Stomach (tissue), 19 donors: ENCODE data around the gene TCTN2. TPM values are rescaled to one million over a fixed set of nuclear protein-coding genes. Genes with fewer than 3 reads are reported as not detected.

Experiments
- DNase-seq, 2 donors: peaks; one replicate each; pipeline versions ENCODE4 v3.0.0 to v3.0.0-alpha.2; 2013 to 2019
- H3K27ac ChIP-seq, 5 donors: fragments of 200-600 bp in 4 of 5; sonication (generic) in 4 of 5; one replicate each; pipeline ENCODE4 v1.5.1; 2013 to 2019; ENCODE audit warnings: mild to moderate bottlenecking in 1 of 5, moderate library complexity in 1 of 5
- H3K27me3 ChIP-seq, 3 donors: fragments of 200-600 bp; sonication (generic); one replicate each; pipeline ENCODE4 v1.5.1; 2017 to 2019; ENCODE audit warnings: mixed run types in 1 of 3
- H3K36me3 ChIP-seq, 4 donors: fragments of 200-600 bp; sonication (generic); 1 replicate in 3 of 4; 2 replicates in 1 of 4; pipeline ENCODE4 v1.5.1; 2016 to 2019
- H3K4me1 ChIP-seq, 4 donors: fragments of 200-600 bp; sonication (generic); one replicate each; pipeline ENCODE4 v1.5.1; 2016 to 2019
- H3K4me3 ChIP-seq, 4 donors: fragments of 200-600 bp; sonication (generic) in 3 of 4; one replicate each; pipeline ENCODE4 v1.5.1; 2016 to 2019; ENCODE audit warnings: mild to moderate bottlenecking in 1 of 4
- H3K9me3 ChIP-seq, 4 donors: fragments of 200-600 bp; sonication (generic); one replicate each; pipeline ENCODE4 v1.5.1; 2016 to 2019
- EP300 ChIP-seq: sonication (generic); formaldehyde crosslinking; IDR thresholded peaks from one replicate; pipeline ENCODE4 v1.6.1; 2017; ENCODE audit warnings: antibody characterized with exemption
- POLR2A ChIP-seq, 4 donors: fragments of 450-650 bp; IDR thresholded peaks; one replicate each; pipeline ENCODE4 v1.6.1; 2016; ENCODE audit warnings: antibody characterized with exemption in 4 of 4, control low read depth in 2 of 4, mild to moderate bottlenecking in 1 of 4, moderate library complexity in 1 of 4
- POLR2AphosphoS5 ChIP-seq, 3 donors: sonication (generic); formaldehyde crosslinking; IDR thresholded peaks; one replicate each; pipeline ENCODE4 v1.6.1; 2016; ENCODE audit warnings: antibody characterized with exemption in 3 of 3
- WGBS, 5 donors: extraction: QIAGEN DNeasy Blood & Tissue Kit in 3 of 5; methylation state at CpG; one replicate each; pipeline versions ENCODE4 v1.1.5 to v1.1.7; 2013 to 2018; 5-methylcytosine and 5-hydroxymethylcytosine counted together
- intact Hi-C: fragments of 100-400 bp; cut with DNase I; formaldehyde crosslinking; loops from one replicate; pipeline ENCODE4 v1.15.1; 2023; ENCODE audit warnings: low total_unique reads
- long read RNA-seq, 10 donors: transcript quantifications; one replicate each; lab custom pipeline, GENCODE V29; 2026
- polyA plus RNA-seq, 3 donors: library from polyadenylated mRNA; stranded (reverse); fragments of 200-250 nt; gene quantifications; one replicate each; pipeline ENCODE4 v1.2.3, GENCODE V29; 2013
- total RNA-seq, 5 donors: library from RNA; depleted of rRNA; stranded (reverse); fragments of >200 nt; gene quantifications; one replicate each; pipeline versions ENCODE4 v1.1.0 to v1.2.3, GENCODE V29; 2014 to 2016
- TF ChIP-seq, protein P1 (sequence below), 7 experiments: fragments of 450-650 bp in 4 of 7; fragments of 200-600 bp in 3 of 7; sonication (generic) in 3 of 7; IDR thresholded peaks; one replicate each; pipeline ENCODE4 v1.5.1; 2016 to 2019; ENCODE audit warnings: antibody characterized with exemption in 7 of 7, control low read depth in 2 of 7, mild to moderate bottlenecking in 1 of 7
- donor health status: healthy with polysubstance abuse.
- donor health status: Bipolar disorder and iron deficiency.
- donor health status: healthy.

The TCTN2 gene
- total RNA-seq (10 to 100 TPM in 3 of 5 donors, 1 to 10 TPM in 2; 1.2 to 24.1 (median 17.1) TPM), polyA plus RNA-seq (1 to 10 TPM; 2.1 to 2.8 (median 2.8) TPM)
- long read RNA-seq, donor 1, partial matches to known transcripts = 0 of 1 reads
- long read RNA-seq, donor 1, other reads (novel, unspliced or antisense) = 0 of 1 reads
- long read RNA-seq, donor 2 = 0 reads
- long read RNA-seq, donor 3 = 0 reads
- long read RNA-seq, donor 4 = 0 reads
- long read RNA-seq, donor 5, partial matches to known transcripts = 0 of 1 reads
- long read RNA-seq, donor 5, other reads (novel, unspliced or antisense) = 0 of 1 reads
- long read RNA-seq, donor 6 = 0 reads
- long read RNA-seq, donor 7 = 0 reads
- long read RNA-seq, donor 8 = 0 reads
- long read RNA-seq, donor 9 = 0 reads
- long read RNA-seq, donor 10 = 0 reads

DNA sequence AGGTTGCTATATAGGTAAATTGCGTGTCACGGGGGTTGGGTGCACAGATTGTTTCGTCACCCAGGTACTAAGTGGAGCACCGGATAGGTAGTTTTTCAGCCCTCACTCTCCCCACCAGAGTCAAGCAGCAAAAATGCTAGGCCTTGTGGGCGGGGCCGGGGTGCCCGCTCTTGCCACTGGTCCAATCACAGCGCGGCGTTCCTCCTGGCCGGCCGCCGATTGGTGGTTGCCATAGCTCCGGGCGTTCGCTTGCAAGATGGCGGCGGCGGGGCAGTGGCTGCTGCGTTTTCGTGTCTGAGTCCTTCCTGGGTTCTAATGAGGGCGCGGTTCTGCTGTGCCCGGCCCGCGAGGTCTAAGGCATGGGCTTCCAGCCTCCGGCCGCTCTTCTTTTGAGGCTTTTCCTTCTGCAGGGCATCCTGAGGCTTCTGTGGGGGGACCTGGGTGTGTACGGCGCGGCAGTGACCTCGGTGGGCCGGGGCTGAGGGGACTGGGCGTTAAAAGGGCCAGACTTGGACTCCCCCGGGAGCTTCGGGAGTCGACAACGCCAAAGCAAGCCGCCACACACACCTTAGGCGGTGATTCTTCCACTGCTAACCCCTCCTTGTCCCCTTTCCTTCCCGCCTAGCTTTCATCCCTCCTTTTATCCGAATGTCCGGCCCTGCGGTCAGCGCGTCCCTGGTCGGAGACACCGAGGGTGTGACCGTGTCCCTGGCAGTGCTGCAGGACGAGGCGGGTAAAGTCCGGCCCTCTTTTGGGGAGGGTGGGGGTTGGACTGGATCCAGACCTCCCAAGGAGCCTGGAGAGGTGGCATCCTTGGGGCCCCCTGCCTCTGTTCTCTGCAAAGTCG is at the start of gene TCTN2:
Gene TCTN2, plus strand, starts transcription at position 232 of the 847 bp plus-strand sequence. Its CDS starts 128 bp downstream, at position 360.
- Histone ChIP-seq H3K36me3 (peaks cover 10 to 28% (median 26%) of the 10 kb centered on the region in 4 donors), H3K9me3 (no peaks in the 10 kb centered on the region), H3K27ac (peak within 1 kb of the TSS in 3 of 5 donors; percentile 16 to 78 (median 52)), H3K4me1 (peaks cover 8 to 20% (median 13%) of the 10 kb centered on the region in 4 donors), H3K4me3 (peak within 1 kb of the TSS; percentile 74 to 99 (median 88)), H3K27me3 (no peaks in the 10 kb centered on the region)
- peak; percentile 97 for DNase-seq
- WGBS, 5 donors = 1 to 2% (median 1%) methylated on average over 24 to 53 of the region's 53 CpGs
- intact Hi-C loops = no loop called here
- no peak for TF ChIP-seq POLR2A (IDR thresholded peaks at IDR 0.05)
- peak in 1 of 3 donors; percentile 54 for TF ChIP-seq POLR2AphosphoS5 (IDR thresholded peaks at IDR 0.05)

DNA sequence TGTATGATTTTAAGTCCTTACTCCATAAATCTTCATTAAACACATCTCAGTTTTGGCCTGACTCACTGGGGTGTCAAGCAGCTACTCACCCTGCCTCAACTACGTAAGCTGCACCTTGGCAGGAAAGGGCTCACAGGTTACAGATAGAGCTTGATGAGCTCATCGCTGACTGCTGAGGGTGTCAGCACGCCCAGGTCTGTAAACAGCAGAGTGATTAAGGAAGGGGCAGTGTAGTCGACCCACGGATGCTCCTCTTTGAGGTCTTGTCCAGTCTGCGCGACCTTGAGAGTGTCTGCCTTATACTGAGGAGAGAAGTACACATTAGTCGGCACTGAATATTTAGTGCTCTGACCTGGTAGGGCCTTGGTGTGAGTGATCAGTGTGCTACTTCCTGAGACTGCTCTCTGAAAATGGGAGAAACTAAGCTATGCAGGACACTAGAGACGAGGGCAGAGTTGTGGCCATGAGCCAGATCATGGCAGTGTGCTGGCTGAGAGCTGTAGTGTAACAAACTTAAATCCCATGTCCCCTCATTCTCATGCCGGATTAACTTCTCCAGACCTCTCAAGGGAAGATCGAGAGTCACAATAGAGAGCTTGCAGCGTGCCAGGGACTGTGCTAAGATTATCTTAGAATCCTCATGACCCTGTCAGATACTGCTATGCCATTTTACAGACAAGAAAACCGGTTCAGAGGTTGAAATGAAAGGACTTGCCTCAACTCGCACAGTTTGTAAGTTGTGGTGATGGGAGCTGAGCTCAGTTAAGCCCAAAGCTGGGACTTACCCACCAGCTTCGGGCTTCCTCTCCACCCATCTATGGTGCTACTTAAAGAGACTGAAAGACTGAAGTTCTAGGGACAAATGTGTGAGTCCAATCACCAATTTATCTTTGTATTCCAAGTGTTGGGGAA is 49.0 kb upstream of the TCTN2 start:
- Histone ChIP-seq H3K27ac (no peak overlapping the region), H3K4me1 (no peaks in the 10 kb centered on the region), H3K27me3 (no peaks in the 10 kb centered on the region), H3K4me3 (no peak overlapping the region), H3K9me3 (no peaks in the 10 kb centered on the region), H3K36me3 (peaks cover 83 to 98% (median 98%) of the 10 kb centered on the region in 4 donors)
- DNase-seq = no peak
- TF ChIP-seq EP300 = no peak
- no peak for TF ChIP-seq POLR2A (IDR thresholded peaks at IDR 0.05)
- TF ChIP-seq, protein P1, sequence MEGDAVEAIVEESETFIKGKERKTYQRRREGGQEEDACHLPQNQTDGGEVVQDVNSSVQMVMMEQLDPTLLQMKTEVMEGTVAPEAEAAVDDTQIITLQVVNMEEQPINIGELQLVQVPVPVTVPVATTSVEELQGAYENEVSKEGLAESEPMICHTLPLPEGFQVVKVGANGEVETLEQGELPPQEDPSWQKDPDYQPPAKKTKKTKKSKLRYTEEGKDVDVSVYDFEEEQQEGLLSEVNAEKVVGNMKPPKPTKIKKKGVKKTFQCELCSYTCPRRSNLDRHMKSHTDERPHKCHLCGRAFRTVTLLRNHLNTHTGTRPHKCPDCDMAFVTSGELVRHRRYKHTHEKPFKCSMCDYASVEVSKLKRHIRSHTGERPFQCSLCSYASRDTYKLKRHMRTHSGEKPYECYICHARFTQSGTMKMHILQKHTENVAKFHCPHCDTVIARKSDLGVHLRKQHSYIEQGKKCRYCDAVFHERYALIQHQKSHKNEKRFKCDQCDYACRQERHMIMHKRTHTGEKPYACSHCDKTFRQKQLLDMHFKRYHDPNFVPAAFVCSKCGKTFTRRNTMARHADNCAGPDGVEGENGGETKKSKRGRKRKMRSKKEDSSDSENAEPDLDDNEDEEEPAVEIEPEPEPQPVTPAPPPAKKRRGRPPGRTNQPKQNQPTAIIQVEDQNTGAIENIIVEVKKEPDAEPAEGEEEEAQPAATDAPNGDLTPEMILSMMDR (IDR thresholded peaks at IDR 0.05) = no peak
- 78 to 86% (median 83%) methylated on average over 14 to 15 of the region's 15 CpGs for WGBS, 5 donors
- intact Hi-C loops = no loop called here

DNA sequence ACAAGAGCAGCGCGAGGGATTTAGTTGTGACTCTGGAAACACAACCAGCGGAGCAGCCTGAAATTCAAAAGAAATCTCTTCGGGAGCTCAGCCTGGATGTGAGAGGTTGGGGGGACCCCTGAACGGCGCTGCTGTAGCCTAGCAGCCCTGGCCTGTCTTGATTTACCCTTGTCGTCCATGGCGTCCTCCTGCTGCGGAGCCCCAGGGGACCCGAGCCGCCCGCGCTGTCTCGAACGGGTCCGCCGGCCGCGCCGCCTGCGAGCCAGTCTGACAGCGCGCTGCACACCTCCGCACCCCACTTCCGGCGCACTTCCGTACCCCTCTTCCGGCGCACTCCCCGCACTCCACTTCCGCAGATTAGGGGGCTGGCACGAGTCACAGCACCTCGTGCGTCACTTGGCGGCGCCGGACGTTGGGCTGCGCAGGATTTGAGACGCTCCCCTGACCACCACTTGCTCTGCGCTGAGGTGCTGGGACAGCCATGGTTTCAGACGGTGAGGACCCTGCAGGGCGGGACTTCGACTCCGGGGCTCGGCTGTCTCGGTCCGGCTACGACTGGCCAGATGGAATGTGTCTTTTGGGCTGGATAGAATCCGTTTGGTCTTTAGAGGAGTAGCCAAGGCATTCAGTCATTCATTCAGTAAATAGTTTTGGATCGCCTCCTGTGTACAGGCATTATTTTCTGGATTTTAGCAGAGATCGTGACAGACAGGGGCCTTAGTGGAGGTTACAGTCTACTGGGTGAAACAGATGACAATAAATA is 37.4 kb upstream of the TCTN2 start, which contains the start of the genes EIF2B1 and GTF2H3:
Gene EIF2B1, minus strand, starts transcription at position 308 of the 763 bp plus-strand sequence. Its CDS starts 129 bp downstream, at position 179.
Gene GTF2H3, plus strand, starts transcription at position 451 of the 763 bp plus-strand sequence. Its CDS starts 31 bp downstream, at position 482.
- DNase-seq = peak; percentile 97 to 99
- Histone ChIP-seq H3K9me3 (no peaks in the 10 kb centered on the region), H3K27me3 (no peaks in the 10 kb centered on the region), H3K4me3 (peak within 1 kb of the TSS; percentile 64 to 94 (median 87)), H3K36me3 (peaks cover 28 to 45% (median 39%) of the 10 kb centered on the region in 4 donors), H3K4me1 (peaks cover 14 to 43% (median 29%) of the 10 kb centered on the region in 4 donors), H3K27ac (peak within 1 kb of the TSS; percentile 75 to 89 (median 86))
- TF ChIP-seq, protein P1 (IDR thresholded peaks at IDR 0.05) = no peak
- TF ChIP-seq POLR2AphosphoS5 (IDR thresholded peaks at IDR 0.05) = peak; percentile 92 to 99 (median 97)
- peak in 2 of 4 donors; percentile 29 to 79 for TF ChIP-seq POLR2A (IDR thresholded peaks at IDR 0.05)
- TF ChIP-seq EP300 = no peak
- 0 to 1% (median 0%) methylated on average over 19 to 52 of the region's 52 CpGs for whole genome bisulfite sequencing, 5 donors
- intact Hi-C loops = no loop called here

DNA sequence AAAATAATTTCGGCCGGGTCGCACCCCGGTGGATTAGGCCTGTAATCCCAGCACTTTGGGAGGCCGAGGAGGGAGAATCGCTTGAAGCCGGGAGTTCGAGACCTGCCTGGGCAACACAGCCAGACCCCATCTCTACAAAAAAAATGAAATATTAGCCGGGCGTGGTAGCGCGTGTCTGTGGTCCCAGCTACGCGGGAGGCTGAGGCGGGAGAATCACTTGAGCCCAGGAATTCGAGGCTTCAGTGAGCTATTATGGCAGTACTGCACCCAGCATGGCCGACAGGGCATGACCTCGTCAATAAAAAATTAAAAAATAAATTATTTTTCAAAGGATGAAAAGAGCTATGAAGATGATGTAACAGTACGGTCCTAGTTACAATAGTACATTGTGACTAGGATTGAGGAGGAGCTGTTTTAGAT is 36.8 kb upstream of the TCTN2 start:
- peak overlapping the region in 4 of 5 donors; percentile 83 to 89 (median 87) for H3K27ac ChIP-seq
- no peaks in the 10 kb centered on the region for H3K27me3 ChIP-seq
- TF ChIP-seq EP300 (no peak), POLR2AphosphoS5 (IDR thresholded peaks at IDR 0.05) (no peak), POLR2A (IDR thresholded peaks at IDR 0.05) (no peak)
- TF ChIP-seq, protein P1 (IDR thresholded peaks at IDR 0.05) = no peak
- H3K36me3 ChIP-seq = peaks cover 24 to 40% (median 34%) of the 10 kb centered on the region in 4 donors
- H3K9me3 ChIP-seq = no peaks in the 10 kb centered on the region
- peaks cover 14 to 43% (median 29%) of the 10 kb centered on the region in 4 donors for H3K4me1 ChIP-seq
- intact Hi-C loops = no loop called here
- 8 to 13% (median 11%) methylated on average over 19 of the region's 19 CpGs for WGBS, 5 donors
- peak in 1 of 2 donors; percentile 14 for DNase-seq
- H3K4me3 ChIP-seq = peak overlapping the region; percentile 64 to 94 (median 87)
